Brain microvascular endothelial cell (primary cell): ENCODE measurements around the gene EXT2.

Source experiments
- DNase-seq: peaks from one replicate; pipeline ENCODE4 v3.0.0-alpha.2; 2020
- H3K27ac ChIP-seq: fragments of 250-450 bp; sonication (Bioruptor Pico); 2 replicates; pipeline ENCODE4 v1.5.1; 2020; ENCODE audit warnings: mild to moderate bottlenecking, moderate library complexity
- H3K27me3 ChIP-seq: fragments of 250-450 bp; sonication (Bioruptor Pico); replicated peaks from 2 replicates; pipeline ENCODE4 v1.5.1; 2020; ENCODE audit warnings: mild to moderate bottlenecking
- H3K36me3 ChIP-seq: fragments of 250-450 bp; sonication (Bioruptor Pico); replicated peaks from 2 replicates; pipeline ENCODE4 v1.5.1; 2020; ENCODE audit warnings: mild to moderate bottlenecking
- H3K4me3 ChIP-seq: 2 replicates; pipeline ENCODE4 v1.5.1; 2011; ENCODE audit warnings: low read depth, mild to moderate bottlenecking, control low read depth, low read length, moderate library complexity
- CTCF ChIP-seq: IDR thresholded peaks from 2 replicates; pipeline ENCODE4 v1.5.1; 2011; ENCODE audit warnings: low read depth, mild to moderate bottlenecking, moderate library complexity, low read length, control low read depth, inconsistent platforms; ENCODE audit errors: missing control alignments
- in situ Hi-C: cut with HindIII; loops from 2 replicates; pipeline ENCODE4 v1.10.0; 2017; ENCODE audit warnings: low sequenced_read_pairs, low pct_ligation_motif_present

Gene EXT2

DNA sequence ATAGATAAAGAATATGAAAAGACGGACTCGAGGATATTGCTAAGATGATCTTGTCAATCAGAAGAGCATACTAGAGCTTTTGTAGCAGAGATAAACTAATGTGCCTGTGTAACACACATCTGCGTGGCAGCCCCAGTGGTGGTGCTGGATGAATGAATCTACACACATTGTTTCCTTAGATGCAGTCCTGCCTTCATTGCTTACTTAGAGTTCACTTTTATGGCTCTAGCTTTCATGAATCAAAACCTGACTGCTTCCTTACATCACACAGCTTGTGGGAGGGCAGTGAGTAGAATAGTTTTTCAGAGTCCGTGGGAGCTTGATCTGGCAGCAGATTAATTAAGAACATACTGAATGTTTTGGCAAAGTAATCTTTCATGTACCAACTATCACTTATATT is 83.7 kb downstream of the EXT2 start:
- in situ Hi-C loops = no loop called here
- no peak for TF ChIP-seq CTCF
- H3K36me3 ChIP-seq = no peaks in the 10 kb centered on the region
- DNase-seq = no peak
- no peaks in the 10 kb centered on the region for H3K27me3 ChIP-seq
- no peak overlapping the region for H3K27ac ChIP-seq
- no peak overlapping the region for H3K4me3 ChIP-seq

DNA sequence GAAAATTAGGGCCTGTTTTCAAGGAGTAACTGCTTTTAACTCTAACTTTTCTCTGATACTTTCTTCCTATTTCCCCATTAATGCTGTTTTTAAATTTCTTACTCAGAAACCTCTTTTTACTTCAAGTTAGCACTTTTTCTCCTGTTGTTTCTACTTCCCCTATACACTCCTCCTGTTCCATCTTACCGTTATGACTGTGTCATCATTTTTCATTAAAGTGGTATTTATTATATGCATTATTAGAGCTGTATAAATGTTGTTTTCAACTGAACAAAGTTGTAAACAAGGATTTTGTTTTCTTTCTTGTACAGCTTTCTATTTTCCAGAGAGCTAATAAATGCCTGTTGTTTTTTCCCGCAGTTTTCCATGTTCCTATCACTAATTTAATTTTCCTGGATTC is 84.6 kb downstream of the EXT2 start:
- Histone ChIP-seq H3K27ac (no peak overlapping the region), H3K4me3 (no peak overlapping the region), H3K27me3 (no peaks in the 10 kb centered on the region), H3K36me3 (no peaks in the 10 kb centered on the region)
- in situ Hi-C loops = no loop called here
- no peak for DNase-seq
- no peak for TF ChIP-seq CTCF

GRCh38 chr11:44185522-44185921 is 90.0 kb downstream of the EXT2 start:
- in situ Hi-C loops = no loop called here
- TF ChIP-seq CTCF = no peak
- H3K36me3 ChIP-seq = no peaks in the 10 kb centered on the region
- H3K27me3 ChIP-seq = no peaks in the 10 kb centered on the region
- H3K4me3 ChIP-seq = no peak overlapping the region
- DNase-seq = no peak
- no peak overlapping the region for H3K27ac ChIP-seq

DNA sequence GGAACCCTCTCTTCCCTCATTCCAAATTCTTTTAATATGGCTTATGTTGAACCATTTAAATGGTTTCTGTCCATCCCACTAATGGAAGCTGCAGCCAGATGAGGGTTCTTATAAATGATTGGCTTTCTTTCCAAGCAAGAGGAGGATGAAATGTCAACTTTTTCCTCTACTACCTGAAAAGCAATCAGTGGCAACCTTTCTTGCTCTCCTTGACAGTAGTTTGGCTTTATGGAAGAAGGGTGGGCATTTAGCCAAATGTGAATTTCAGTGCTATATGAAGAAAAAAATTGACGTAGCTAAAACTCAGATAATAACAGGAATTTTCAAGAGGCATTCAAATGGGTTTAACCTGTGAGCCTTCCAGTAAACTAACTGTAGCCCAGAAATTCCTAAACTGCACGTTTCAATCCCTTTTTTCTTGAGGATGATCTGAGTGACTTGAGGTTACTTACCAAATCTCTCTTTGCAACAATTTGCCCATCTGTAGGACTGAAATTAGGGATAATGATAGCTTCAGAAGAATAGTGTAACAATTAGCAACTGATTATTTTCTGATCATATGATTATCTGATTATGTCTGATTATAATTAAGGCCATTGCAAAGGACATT is 90.9 kb downstream of the EXT2 start:
- no peak overlapping the region for H3K4me3 ChIP-seq
- no peaks in the 10 kb centered on the region for H3K36me3 ChIP-seq
- no peaks in the 10 kb centered on the region for H3K27me3 ChIP-seq
- no peak for DNase-seq
- no peak for TF ChIP-seq CTCF
- H3K27ac ChIP-seq = no peak overlapping the region
- in situ Hi-C loops = no loop called here

DNA sequence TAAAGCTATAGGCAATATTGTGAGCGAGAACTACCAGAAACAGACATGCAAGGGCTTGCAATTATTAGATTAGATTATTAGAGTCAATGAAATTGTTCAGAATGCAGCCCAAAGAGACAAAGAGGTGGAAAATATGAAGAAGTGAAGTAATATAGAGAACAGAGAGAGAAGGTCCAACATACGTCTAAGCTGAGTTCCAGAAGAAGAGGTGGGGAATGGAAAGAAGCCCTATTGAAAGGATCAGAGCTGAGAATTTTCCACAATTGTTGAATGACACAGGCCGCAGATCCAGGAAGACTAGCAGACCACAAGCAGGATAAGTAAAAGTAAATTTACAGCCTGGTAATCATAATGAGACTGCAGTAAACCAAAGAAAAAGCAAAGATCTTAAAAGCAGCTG is 93.2 kb downstream of the EXT2 start:
- Histone ChIP-seq H3K27ac (no peak overlapping the region), H3K4me3 (no peak overlapping the region), H3K36me3 (no peaks in the 10 kb centered on the region), H3K27me3 (no peaks in the 10 kb centered on the region)
- TF ChIP-seq CTCF = no peak
- no peak for DNase-seq
- in situ Hi-C loops = no loop called here

DNA sequence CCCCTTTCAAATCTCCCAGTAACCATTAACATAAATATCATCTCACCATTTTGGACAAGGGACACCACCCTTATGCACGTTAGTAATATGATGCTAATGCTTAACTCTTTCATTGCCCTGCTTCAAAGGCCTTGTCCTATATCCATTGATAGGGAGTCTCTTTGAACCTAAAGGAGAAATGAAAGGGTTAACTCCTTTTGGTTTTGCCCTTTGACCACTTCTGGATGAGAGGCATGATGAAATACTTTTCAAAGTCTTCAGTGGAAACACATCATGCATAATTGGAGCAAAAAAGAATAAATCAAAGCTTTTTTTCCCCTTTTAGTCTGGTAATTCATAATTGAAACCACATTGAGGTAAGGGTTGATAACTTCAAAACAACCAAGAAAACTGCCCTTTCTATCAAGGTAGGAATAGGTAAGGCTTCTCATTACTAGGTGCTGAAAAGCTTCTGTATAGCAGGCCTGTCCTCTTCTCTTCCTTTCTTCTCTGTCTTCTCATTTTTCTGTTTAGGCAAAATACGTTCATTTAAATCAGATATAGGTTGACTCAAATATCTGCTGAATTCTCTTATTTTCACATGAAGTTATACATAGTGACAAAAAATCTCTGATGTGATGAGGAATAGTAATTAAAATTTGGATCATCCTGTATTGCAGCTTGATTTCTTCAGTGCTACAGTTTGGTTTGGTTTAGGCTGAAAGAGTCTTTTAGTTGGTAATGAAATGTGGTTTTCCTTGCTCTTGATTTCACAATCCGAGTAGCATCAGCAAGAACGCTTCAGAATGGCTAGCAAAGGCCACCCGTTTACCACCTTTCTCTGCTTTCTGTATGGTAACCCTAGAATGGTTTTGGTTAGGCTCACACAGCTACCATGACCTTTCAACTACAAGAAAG is 94.8 kb downstream of the EXT2 start:
- Histone ChIP-seq H3K36me3 (no peaks in the 10 kb centered on the region), H3K27me3 (no peaks in the 10 kb centered on the region), H3K27ac (no peak overlapping the region), H3K4me3 (no peak overlapping the region)
- in situ Hi-C loops = no loop called here
- no peak for TF ChIP-seq CTCF
- no peak for DNase-seq
